ENCODE data around the gene SLC6A12. TPM values are rescaled to one million over a fixed set of nuclear protein-coding genes. Genes with fewer than 3 reads are reported as not detected.

Gene SLC6A12
- total RNA-seq, 1 donor from 2014 or later = 3.0 TPM

DNA sequence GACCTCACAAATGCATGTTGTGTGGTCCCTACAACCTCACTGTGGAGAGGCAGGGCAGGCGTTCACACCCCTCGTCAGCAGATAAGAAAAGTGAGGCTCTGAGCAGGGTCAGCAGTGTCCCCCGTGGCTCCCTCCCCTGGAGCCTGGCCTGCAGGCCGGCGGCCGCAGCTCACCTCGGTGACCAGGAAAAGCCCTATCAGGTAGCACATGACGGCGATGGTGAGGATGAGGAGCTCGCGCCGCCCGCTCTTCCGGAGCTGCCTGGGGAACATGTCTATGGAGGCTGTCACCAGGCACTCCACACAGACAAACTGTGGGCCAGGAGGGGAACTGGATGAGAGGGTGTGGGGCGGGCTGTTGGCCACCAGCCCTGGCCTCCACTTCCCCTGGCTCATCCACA lies 18.0 kb downstream of the SLC6A12 start:
- DNase-seq (ENCODE audit: extremely low spot score, unreplicated experiment) = no peak
- Mint-ChIP-seq H3K36me3 (peaks cover 8% of the 10 kb centered on the region), H3K27me3 (peaks cover 72% of the 10 kb centered on the region), H3K27ac (no peak overlapping the region), H3K9me3 (no peaks in the 10 kb centered on the region), H3K4me1 (ENCODE audit: unreplicated experiment) (no peaks in the 10 kb centered on the region), H3K4me3 (no peak overlapping the region)
- TF ChIP-seq, protein P1, sequence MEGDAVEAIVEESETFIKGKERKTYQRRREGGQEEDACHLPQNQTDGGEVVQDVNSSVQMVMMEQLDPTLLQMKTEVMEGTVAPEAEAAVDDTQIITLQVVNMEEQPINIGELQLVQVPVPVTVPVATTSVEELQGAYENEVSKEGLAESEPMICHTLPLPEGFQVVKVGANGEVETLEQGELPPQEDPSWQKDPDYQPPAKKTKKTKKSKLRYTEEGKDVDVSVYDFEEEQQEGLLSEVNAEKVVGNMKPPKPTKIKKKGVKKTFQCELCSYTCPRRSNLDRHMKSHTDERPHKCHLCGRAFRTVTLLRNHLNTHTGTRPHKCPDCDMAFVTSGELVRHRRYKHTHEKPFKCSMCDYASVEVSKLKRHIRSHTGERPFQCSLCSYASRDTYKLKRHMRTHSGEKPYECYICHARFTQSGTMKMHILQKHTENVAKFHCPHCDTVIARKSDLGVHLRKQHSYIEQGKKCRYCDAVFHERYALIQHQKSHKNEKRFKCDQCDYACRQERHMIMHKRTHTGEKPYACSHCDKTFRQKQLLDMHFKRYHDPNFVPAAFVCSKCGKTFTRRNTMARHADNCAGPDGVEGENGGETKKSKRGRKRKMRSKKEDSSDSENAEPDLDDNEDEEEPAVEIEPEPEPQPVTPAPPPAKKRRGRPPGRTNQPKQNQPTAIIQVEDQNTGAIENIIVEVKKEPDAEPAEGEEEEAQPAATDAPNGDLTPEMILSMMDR (conservative IDR thresholded peaks at IDR 0.05) = no peak

DNA sequence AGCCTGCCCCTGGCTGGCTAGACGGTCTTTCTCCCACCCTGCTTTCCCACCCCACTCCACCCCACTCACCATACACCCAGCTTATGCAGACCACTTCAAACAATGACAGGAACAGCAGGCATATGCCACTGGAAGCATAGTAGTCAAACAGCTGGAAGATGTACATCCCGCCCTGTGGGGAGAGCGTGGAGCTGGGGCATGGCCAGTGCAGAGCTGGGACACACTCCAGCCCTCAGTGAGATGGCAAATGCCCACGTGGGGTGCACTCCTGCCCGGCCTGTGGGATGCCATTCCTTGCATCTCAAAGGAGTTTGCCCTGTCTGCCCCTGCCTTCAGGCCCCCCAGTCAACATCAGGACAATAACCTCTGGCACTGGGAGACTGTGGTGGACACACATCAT lies 18.8 kb downstream of the SLC6A12 start:
- TF ChIP-seq, protein P1 (conservative IDR thresholded peaks at IDR 0.05) = no peak
- Mint-ChIP-seq H3K4me1 (ENCODE audit: unreplicated experiment) (no peaks in the 10 kb centered on the region), H3K9me3 (no peaks in the 10 kb centered on the region), H3K4me3 (no peak overlapping the region), H3K27ac (no peak overlapping the region), H3K36me3 (peaks cover 6% of the 10 kb centered on the region), H3K27me3 (peaks cover 70% of the 10 kb centered on the region)
- no peak for DNase-seq (ENCODE audit: extremely low spot score, unreplicated experiment)

DNA sequence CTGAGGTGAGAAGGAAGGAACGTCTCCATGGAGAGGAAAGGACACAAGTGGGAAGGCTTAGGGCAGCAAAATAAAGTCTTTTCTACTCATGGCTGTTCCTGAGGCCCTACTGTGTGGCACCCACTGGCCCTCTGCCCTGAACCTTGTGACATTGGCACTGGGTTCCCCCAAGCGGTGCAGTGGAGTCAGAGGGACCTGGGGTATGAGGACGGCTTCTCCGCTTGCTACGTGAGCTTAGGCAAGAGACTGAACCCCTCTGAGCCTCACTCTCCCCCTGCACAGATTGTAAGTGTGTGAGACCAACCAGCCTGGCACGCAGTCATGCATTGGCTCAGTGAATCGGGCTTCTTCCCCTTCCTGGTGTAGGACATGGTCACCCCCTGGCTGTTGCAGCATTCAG lies 19.7 kb downstream of the SLC6A12 start:
- Mint-ChIP-seq H3K27me3 (peaks cover 71% of the 10 kb centered on the region), H3K4me3 (no peak overlapping the region), H3K27ac (no peak overlapping the region), H3K36me3 (peaks cover 6% of the 10 kb centered on the region), H3K9me3 (no peaks in the 10 kb centered on the region), H3K4me1 (ENCODE audit: unreplicated experiment) (no peaks in the 10 kb centered on the region)
- TF ChIP-seq, protein P1 (conservative IDR thresholded peaks at IDR 0.05) = no peak
- no peak for DNase-seq (ENCODE audit: extremely low spot score, unreplicated experiment)

DNA sequence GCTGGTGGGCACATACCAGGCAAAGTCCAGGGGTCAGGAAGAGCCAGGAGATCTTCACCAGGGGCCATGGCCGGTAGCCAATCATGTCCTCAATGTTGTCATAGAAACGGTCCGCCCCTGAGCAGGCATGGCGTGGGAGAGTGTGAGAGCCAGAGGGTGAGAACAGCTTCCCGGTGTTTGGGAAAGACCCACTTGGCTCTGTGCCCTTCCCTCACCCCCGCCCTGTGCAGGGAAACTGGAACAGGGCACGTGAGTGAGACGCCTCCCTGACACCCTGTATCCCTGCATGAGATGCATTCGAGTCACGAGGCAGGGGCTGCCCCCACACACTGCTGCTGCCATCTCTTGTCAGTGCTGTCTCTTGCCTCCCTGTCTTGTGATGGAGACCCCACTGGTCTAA lies 20.7 kb downstream of the SLC6A12 start:
- Mint-ChIP-seq H3K27ac (no peak overlapping the region), H3K4me3 (no peak overlapping the region), H3K9me3 (no peaks in the 10 kb centered on the region), H3K4me1 (ENCODE audit: unreplicated experiment) (no peaks in the 10 kb centered on the region), H3K27me3 (peaks cover 70% of the 10 kb centered on the region), H3K36me3 (peaks cover 6% of the 10 kb centered on the region)
- TF ChIP-seq, protein P1 (conservative IDR thresholded peaks at IDR 0.05) = no peak
- no peak for DNase-seq (ENCODE audit: extremely low spot score, unreplicated experiment)

DNA sequence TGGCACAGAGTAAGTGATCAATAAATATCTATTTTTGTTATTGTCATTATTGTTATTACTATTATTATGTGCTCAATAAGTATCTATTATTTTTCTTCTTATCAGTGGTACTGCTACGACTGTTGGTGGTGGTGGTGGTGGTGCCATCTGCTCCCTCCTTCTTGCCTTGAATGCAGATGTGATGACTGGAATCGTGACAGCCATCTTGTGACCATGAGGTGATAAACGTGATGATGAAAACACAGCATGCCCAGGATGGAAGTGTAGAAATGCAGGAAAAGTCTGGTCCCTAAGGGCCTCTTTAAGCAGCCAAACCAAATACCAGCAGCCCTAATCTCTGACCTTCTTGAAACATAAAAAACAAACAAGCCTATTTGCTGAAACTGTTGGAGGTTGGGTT lies 22.4 kb downstream of the SLC6A12 start:
- Mint-ChIP-seq H3K4me1 (ENCODE audit: unreplicated experiment) (no peaks in the 10 kb centered on the region), H3K36me3 (no peaks in the 10 kb centered on the region), H3K4me3 (no peak overlapping the region), H3K27me3 (peaks cover 68% of the 10 kb centered on the region), H3K27ac (no peak overlapping the region), H3K9me3 (no peaks in the 10 kb centered on the region)
- no peak for DNase-seq (ENCODE audit: extremely low spot score, unreplicated experiment)
- TF ChIP-seq, protein P1 (conservative IDR thresholded peaks at IDR 0.05) = no peak

DNA sequence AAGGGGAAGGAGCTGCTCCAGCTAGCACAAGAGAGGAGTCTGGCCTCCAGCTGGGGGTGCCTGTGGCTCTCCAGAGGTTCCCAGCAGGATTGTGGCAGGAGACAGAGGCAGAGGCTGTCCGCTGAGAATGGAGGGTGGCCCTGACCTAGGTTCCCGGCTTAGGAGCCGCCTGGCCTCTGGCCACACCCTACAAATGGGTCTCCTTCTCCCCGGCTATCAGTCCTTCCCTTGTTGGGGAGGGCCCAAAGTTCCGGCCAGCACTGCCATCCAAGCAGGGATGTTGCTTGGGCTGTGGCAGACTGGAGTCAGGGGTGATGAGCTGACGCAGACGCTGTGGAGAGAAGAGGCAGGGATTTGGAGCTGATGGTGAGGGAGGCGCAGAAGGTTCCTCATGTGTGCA lies 23.1 kb downstream of the SLC6A12 start:
- DNase-seq (ENCODE audit: extremely low spot score, unreplicated experiment) = no peak
- no peak overlapping the region for H3K27ac Mint-ChIP-seq
- no peaks in the 10 kb centered on the region for H3K9me3 Mint-ChIP-seq
- no peaks in the 10 kb centered on the region for H3K4me1 Mint-ChIP-seq (ENCODE audit: unreplicated experiment)
- H3K4me3 Mint-ChIP-seq = no peak overlapping the region
- peaks cover 75% of the 10 kb centered on the region for H3K27me3 Mint-ChIP-seq
- TF ChIP-seq, protein P1 (conservative IDR thresholded peaks at IDR 0.05) = no peak
- H3K36me3 Mint-ChIP-seq = no peaks in the 10 kb centered on the region
